ENCODE measurements around the gene DPEP2. TPM values are rescaled to one million over a fixed set of nuclear protein-coding genes. Genes with fewer than 3 reads are reported as not detected.
"Not testable (repeated sequence)": the region's sequence is repeated elsewhere in the genome, so short reads cannot be mapped to it uniquely, and the experiment has no call there.

Gene DPEP2
- total RNA-seq, 1 donor from 2014 or later, result 2.0 TPM

DNA sequence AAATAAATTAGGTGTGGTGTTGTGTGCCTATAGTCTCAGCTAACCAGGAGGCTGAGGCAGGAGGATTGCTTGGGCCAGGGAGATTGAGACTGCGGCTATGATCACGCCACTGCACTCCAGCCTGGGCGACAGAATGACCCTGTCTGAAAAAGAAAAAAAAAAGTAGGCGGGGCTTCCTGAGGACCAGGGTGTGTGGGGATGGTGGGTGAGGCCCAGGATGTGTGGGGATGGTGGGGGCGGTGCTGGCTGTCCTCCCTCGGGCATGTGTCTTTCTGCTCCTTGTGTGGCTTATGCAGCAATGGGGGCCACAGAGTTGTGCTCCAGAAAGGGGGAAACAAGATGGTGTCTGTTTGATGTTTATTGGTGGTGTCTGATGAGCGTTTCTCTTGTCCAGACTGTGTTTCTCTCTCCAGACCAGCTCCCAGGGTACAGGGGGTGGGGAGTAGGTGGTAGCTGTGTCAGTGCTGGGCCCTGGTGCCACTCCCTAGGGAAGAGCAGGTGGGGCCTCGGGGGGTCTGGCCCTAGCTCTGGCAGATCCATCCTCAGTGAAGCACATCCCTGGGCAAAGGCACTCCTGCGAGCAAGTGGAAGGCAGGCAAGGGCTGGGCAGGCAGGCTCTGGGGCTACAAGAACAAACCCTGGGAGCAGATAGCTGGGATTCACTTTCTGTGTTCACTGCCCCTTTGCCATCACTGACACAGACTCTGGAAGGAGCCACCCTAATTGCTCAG, 57.6 kb downstream of the DPEP2 start:
- DNase-seq (ENCODE audit: extremely low spot score in 2 of 2), result no peak
- Histone ChIP-seq H3K9me3 (no peaks in the 10 kb centered on the region), H3K27me3 (no peaks in the 10 kb centered on the region), H3K4me3 (no peak overlapping the region), H3K27ac (peak overlapping the region; percentile 10), H3K4me1 (peaks cover 62% of the 10 kb centered on the region), H3K36me3 (peaks cover 0 to 23% of the 10 kb centered on the region in 2 donors)
- TF ChIP-seq POLR2A (IDR thresholded peaks at IDR 0.05), result no peak
- TF ChIP-seq, protein P1, sequence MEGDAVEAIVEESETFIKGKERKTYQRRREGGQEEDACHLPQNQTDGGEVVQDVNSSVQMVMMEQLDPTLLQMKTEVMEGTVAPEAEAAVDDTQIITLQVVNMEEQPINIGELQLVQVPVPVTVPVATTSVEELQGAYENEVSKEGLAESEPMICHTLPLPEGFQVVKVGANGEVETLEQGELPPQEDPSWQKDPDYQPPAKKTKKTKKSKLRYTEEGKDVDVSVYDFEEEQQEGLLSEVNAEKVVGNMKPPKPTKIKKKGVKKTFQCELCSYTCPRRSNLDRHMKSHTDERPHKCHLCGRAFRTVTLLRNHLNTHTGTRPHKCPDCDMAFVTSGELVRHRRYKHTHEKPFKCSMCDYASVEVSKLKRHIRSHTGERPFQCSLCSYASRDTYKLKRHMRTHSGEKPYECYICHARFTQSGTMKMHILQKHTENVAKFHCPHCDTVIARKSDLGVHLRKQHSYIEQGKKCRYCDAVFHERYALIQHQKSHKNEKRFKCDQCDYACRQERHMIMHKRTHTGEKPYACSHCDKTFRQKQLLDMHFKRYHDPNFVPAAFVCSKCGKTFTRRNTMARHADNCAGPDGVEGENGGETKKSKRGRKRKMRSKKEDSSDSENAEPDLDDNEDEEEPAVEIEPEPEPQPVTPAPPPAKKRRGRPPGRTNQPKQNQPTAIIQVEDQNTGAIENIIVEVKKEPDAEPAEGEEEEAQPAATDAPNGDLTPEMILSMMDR (IDR thresholded peaks at IDR 0.05), result no peak
- TF ChIP-seq POLR2AphosphoS5 (IDR thresholded peaks at IDR 0.05; ENCODE audit: insufficient read depth in 1 of 2, low read depth in 1 of 2), result no peak
- intact Hi-C loops (cut with DNase I), result no loop called here

DNA sequence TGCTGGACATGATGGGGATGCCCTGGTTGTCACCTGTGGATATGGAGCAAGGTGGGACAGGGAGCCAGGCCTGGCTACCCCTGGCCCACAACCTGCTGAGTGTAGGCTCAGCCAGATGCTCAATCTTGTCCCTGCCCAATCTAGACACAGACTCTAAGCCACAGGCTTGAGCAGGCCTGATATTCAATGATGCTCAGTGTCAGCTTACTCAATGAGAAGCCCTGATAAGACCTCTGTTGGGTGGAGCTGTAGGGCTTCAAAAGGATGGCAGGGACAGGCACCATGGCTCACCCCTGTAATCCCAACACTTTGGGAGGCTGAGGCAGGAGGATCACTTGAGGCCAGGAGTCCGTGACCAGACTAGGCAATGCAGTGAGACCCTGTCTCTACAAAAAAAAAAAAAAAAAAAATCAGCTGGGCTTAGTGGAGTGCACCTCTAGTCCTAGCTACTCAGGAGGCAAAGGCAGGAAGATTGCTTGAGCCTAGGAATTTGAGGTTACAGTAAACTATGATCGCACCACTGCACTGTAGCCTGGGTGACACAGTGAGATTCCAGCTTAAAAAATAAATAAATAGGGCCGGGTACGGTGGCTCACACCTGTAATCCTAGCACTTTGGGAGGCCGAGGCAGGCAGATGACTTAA, 58.7 kb downstream of the DPEP2 start:
- Histone ChIP-seq H3K4me1 (peaks cover 58% of the 10 kb centered on the region), H3K4me3 (no peak overlapping the region), H3K27me3 (no peaks in the 10 kb centered on the region), H3K9me3 (no peaks in the 10 kb centered on the region), H3K36me3 (peaks cover 0 to 13% of the 10 kb centered on the region in 2 donors), H3K27ac (no peak overlapping the region)
- TF ChIP-seq POLR2A (IDR thresholded peaks at IDR 0.05) (no peak), POLR2AphosphoS5 (IDR thresholded peaks at IDR 0.05; ENCODE audit: insufficient read depth in 1 of 2, low read depth in 1 of 2) (no peak)
- TF ChIP-seq, protein P1 (IDR thresholded peaks at IDR 0.05), result no peak
- intact Hi-C loops (cut with DNase I), result no loop called here
- DNase-seq (ENCODE audit: extremely low spot score in 2 of 2), result no peak

DNA sequence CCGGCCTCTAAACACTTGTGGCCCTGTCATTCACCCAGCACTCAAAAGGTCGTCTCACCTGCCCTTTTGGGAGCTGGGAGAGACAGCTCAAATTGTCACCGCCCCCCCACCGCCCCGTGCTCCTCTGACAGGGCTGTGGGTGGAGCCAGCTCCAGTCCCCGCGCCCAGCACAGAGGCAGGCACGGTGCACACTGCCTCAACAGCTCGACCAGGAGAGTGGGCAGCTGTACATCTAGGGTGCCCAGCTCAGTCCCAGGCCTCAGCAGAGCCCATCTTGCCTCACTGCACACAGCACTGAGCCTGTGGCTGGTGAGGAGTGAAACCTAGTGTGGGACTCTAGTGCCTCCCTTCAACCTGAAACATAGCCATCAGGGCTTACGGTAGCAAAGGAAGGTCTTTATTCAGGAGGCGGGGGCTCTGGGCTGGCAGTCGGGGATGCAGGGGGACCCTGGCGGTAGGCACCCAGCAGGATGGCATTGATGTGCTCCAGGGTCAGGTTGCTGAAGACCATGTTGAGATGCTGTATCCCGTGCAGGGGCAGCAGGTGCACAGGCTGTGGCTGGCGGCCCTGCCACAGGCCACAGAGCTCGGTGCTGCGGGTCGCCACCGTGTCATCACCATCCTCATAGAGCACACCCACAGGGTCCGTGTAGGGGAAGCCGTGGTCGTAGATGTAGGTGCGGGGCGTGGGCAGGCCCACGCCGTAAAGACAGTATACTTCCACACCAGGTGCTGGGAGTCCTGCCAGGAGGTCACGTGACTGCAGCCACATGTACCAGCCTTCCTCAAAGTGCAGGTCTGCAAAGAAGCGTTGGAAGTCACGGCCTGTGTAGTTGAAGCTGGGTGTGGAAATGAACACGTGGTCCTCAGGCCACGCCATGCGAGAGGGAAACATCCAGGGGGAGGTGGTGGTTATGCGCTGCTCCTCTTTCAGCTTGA, 59.5 kb downstream of the DPEP2 start:
- Histone ChIP-seq H3K27ac (no peak overlapping the region), H3K4me1 (peaks cover 57% of the 10 kb centered on the region), H3K36me3 (peaks cover 0 to 6% of the 10 kb centered on the region in 2 donors), H3K27me3 (no peaks in the 10 kb centered on the region), H3K9me3 (no peaks in the 10 kb centered on the region), H3K4me3 (no peak overlapping the region)
- intact Hi-C loops (cut with DNase I), result loop anchor here (5.0 kb wide), 1 partner anchor 47 kb away; the partner anchor contains the start of gene PSKH1
- no peak for DNase-seq (ENCODE audit: extremely low spot score in 2 of 2)
- TF ChIP-seq POLR2AphosphoS5 (IDR thresholded peaks at IDR 0.05; ENCODE audit: insufficient read depth in 1 of 2, low read depth in 1 of 2), result no peak
- TF ChIP-seq, protein P1 (IDR thresholded peaks at IDR 0.05), result no peak
- no peak for TF ChIP-seq POLR2A (IDR thresholded peaks at IDR 0.05)

DNA sequence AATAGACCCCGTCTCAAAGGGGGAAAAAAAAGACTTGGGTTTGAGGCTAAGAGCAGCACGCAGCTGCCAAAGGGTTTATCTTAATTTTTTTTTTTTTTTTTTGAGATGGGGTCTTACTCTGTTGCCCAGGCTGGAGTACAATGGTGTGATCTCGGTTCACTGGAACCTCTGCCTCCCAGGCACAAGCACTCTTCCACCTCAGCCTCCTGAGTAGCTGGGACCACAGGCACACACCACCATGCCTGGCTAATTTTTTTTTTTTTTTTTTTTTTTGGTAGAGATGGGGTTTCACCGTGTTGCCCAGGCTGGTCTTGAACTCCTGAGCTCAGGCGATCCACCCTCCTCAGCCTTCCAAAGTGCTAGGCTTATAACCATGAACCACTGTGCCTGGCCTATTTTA, 61.6 kb downstream of the DPEP2 start:
- not testable (repeated sequence) for H3K27ac ChIP-seq; H3K4me3 ChIP-seq; H3K9me3 ChIP-seq; DNase-seq (ENCODE audit: extremely low spot score in 2 of 2); H3K36me3 ChIP-seq; H3K27me3 ChIP-seq
- peaks cover 43% of the 10 kb centered on the region for H3K4me1 ChIP-seq
- intact Hi-C loops (cut with DNase I), result loop anchor here (5.0 kb wide), 1 partner anchor 45 kb away; the partner anchor contains the start of gene PSKH1

Small RNA genes lying within 50 kb of the gene (small RNA-seq; reads per million reads assigned to genes)
- not detected for gene RNU6-359P

Other genes starting within 250 kb of the DPEP2 start
- 17.9 TPM for gene RANBP10, start 192.9 kb downstream of the DPEP2 start, total RNA-seq
- not detected for gene TSNAXIP1, start 192.6 kb downstream of the DPEP2 start, total RNA-seq
- gene THAP11, start 157.2 kb downstream of the DPEP2 start, total RNA-seq, result 50.6 TPM
- gene NUTF2, start 152.6 kb downstream of the DPEP2 start, total RNA-seq, result 131 TPM
- 57.7 TPM for gene CENPT, start 151.8 kb downstream of the DPEP2 start, total RNA-seq
- 71.9 TPM for gene EDC4, start 126.4 kb downstream of the DPEP2 start, total RNA-seq
- gene NRN1L, start 114.6 kb downstream of the DPEP2 start, total RNA-seq, result not detected
- gene PSKH1, start 106.2 kb downstream of the DPEP2 start, total RNA-seq, result 17.4 TPM
- gene CTRL, start 67.6 kb downstream of the DPEP2 start, total RNA-seq, result 3.2 TPM
- gene PSMB10, start 62.6 kb downstream of the DPEP2 start, total RNA-seq, result 45.2 TPM
- gene LCAT, start 55.4 kb downstream of the DPEP2 start, total RNA-seq, result 33.4 TPM
- gene SLC12A4, start 30.8 kb downstream of the DPEP2 start, total RNA-seq, result 43.2 TPM
- gene DPEP3, start 19.0 kb downstream of the DPEP2 start, total RNA-seq, result not detected
- not detected for gene DPEP2NB, start 16.4 kb upstream of the DPEP2 start, total RNA-seq
- gene DDX28, start 23.7 kb upstream of the DPEP2 start, total RNA-seq, result 17.7 TPM
- 11.5 TPM for gene DUS2, start 23.8 kb upstream of the DPEP2 start, total RNA-seq
- 51.8 TPM for gene NFATC3, start 85.9 kb upstream of the DPEP2 start, total RNA-seq
- gene ESRP2, start 236.6 kb upstream of the DPEP2 start, total RNA-seq, result 71.0 TPM
- gene PLA2G15, start 245.9 kb upstream of the DPEP2 start, total RNA-seq, result 18.2 TPM